Measurements from ENCODE around the gene CHGA. TPM values are rescaled to one million over a fixed set of nuclear protein-coding genes. Genes with fewer than 3 reads are reported as not detected.

Gene CHGA
- total RNA-seq, 1 experiment from 2014 or later: 8.5 TPM

GRCh38 chr14:92926931-92927330 is 4.0 kb downstream of the CHGA start:
- Mint-ChIP-seq H3K36me3 (no peaks in the 10 kb centered on the region), H3K27me3 (ENCODE audit: low read depth) (peaks cover 44% of the 10 kb centered on the region), H3K27ac (no peak overlapping the region), H3K4me3 (no peak overlapping the region), H3K9me3 (no peaks in the 10 kb centered on the region), H3K4me1 (peaks cover 23% of the 10 kb centered on the region)
- POLR2A ChIA-PET: no interaction called here
- CTCF ChIA-PET: no interaction called here
- DNase-seq (ENCODE audit: low spot score) (no peak), ATAC-seq (no peak)
- no peak for TF ChIP-seq ZNF396 (CRISPR knock-in tag; IDR thresholded peaks at IDR 0.05; ENCODE audit: borderline replicate concordance)

- ChIA-PET POLR2A (no interaction called here), CTCF (no interaction called here)
- DNase-seq (ENCODE audit: low spot score): no peak
- Mint-ChIP-seq H3K27me3 (ENCODE audit: low read depth) (peaks cover 38% of the 10 kb centered on the region), H3K4me3 (no peak overlapping the region), H3K27ac (no peak overlapping the region), H3K4me1 (peaks cover 19% of the 10 kb centered on the region), H3K36me3 (no peaks in the 10 kb centered on the region), H3K9me3 (no peaks in the 10 kb centered on the region)
- ATAC-seq: no peak
- TF ChIP-seq ZNF532 (CRISPR knock-in tag; IDR thresholded peaks at IDR 0.05; ENCODE audit: borderline replicate concordance): no peak
- TF ChIP-seq PRRX2 (CRISPR knock-in tag; IDR thresholded peaks at IDR 0.05): no peak
- TF ChIP-seq NFE2L1 (CRISPR knock-in tag; IDR thresholded peaks at IDR 0.05): no peak
- TF ChIP-seq USF1 (CRISPR knock-in tag; IDR thresholded peaks at IDR 0.05): no peak
- no peak for TF ChIP-seq TEAD1 (CRISPR knock-in tag; IDR thresholded peaks at IDR 0.05)
- TF ChIP-seq CDX4 (CRISPR knock-in tag; IDR thresholded peaks at IDR 0.05; ENCODE audit: borderline replicate concordance): no peak
- TF ChIP-seq, protein P1, sequence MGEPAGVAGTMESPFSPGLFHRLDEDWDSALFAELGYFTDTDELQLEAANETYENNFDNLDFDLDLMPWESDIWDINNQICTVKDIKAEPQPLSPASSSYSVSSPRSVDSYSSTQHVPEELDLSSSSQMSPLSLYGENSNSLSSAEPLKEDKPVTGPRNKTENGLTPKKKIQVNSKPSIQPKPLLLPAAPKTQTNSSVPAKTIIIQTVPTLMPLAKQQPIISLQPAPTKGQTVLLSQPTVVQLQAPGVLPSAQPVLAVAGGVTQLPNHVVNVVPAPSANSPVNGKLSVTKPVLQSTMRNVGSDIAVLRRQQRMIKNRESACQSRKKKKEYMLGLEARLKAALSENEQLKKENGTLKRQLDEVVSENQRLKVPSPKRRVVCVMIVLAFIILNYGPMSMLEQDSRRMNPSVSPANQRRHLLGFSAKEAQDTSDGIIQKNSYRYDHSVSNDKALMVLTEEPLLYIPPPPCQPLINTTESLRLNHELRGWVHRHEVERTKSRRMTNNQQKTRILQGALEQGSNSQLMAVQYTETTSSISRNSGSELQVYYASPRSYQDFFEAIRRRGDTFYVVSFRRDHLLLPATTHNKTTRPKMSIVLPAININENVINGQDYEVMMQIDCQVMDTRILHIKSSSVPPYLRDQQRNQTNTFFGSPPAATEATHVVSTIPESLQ (CRISPR knock-in tag; IDR thresholded peaks at IDR 0.05): no peak
Observed at GRCh38 chr14:92927349-92928257, 4.7 kb downstream of the CHGA start.

GRCh38 chr14:92928258-92928629 is 5.3 kb downstream of the CHGA start:
- Mint-ChIP-seq H3K4me1 (peaks cover 18% of the 10 kb centered on the region), H3K36me3 (no peaks in the 10 kb centered on the region), H3K27ac (no peak overlapping the region), H3K9me3 (no peaks in the 10 kb centered on the region), H3K27me3 (ENCODE audit: low read depth) (peaks cover 36% of the 10 kb centered on the region), H3K4me3 (no peak overlapping the region)
- DNase-seq (ENCODE audit: low spot score) (no peak), ATAC-seq (no peak)
- ChIA-PET POLR2A (no interaction called here), CTCF (interaction anchor here (0.6 kb wide), 1 partner anchor 199 kb away, joined by 4 read pairs; no protein-coding TSS in a partner anchor)
- TF ChIP-seq, protein P2, sequence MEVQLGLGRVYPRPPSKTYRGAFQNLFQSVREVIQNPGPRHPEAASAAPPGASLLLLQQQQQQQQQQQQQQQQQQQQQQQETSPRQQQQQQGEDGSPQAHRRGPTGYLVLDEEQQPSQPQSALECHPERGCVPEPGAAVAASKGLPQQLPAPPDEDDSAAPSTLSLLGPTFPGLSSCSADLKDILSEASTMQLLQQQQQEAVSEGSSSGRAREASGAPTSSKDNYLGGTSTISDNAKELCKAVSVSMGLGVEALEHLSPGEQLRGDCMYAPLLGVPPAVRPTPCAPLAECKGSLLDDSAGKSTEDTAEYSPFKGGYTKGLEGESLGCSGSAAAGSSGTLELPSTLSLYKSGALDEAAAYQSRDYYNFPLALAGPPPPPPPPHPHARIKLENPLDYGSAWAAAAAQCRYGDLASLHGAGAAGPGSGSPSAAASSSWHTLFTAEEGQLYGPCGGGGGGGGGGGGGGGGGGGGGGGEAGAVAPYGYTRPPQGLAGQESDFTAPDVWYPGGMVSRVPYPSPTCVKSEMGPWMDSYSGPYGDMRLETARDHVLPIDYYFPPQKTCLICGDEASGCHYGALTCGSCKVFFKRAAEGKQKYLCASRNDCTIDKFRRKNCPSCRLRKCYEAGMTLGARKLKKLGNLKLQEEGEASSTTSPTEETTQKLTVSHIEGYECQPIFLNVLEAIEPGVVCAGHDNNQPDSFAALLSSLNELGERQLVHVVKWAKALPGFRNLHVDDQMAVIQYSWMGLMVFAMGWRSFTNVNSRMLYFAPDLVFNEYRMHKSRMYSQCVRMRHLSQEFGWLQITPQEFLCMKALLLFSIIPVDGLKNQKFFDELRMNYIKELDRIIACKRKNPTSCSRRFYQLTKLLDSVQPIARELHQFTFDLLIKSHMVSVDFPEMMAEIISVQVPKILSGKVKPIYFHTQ (CRISPR knock-in tag; IDR thresholded peaks at IDR 0.05): no peak
- TF ChIP-seq, protein P3, sequence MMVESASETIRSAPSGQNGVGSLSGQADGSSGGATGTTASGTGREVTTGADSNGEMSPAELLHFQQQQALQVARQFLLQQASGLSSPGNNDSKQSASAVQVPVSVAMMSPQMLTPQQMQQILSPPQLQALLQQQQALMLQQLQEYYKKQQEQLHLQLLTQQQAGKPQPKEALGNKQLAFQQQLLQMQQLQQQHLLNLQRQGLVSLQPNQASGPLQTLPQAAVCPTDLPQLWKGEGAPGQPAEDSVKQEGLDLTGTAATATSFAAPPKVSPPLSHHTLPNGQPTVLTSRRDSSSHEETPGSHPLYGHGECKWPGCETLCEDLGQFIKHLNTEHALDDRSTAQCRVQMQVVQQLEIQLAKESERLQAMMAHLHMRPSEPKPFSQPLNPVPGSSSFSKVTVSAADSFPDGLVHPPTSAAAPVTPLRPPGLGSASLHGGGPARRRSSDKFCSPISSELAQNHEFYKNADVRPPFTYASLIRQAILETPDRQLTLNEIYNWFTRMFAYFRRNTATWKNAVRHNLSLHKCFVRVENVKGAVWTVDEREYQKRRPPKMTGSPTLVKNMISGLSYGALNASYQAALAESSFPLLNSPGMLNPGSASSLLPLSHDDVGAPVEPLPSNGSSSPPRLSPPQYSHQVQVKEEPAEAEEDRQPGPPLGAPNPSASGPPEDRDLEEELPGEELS (CRISPR knock-in tag; IDR thresholded peaks at IDR 0.05): no peak
- TF ChIP-seq, protein P4, sequence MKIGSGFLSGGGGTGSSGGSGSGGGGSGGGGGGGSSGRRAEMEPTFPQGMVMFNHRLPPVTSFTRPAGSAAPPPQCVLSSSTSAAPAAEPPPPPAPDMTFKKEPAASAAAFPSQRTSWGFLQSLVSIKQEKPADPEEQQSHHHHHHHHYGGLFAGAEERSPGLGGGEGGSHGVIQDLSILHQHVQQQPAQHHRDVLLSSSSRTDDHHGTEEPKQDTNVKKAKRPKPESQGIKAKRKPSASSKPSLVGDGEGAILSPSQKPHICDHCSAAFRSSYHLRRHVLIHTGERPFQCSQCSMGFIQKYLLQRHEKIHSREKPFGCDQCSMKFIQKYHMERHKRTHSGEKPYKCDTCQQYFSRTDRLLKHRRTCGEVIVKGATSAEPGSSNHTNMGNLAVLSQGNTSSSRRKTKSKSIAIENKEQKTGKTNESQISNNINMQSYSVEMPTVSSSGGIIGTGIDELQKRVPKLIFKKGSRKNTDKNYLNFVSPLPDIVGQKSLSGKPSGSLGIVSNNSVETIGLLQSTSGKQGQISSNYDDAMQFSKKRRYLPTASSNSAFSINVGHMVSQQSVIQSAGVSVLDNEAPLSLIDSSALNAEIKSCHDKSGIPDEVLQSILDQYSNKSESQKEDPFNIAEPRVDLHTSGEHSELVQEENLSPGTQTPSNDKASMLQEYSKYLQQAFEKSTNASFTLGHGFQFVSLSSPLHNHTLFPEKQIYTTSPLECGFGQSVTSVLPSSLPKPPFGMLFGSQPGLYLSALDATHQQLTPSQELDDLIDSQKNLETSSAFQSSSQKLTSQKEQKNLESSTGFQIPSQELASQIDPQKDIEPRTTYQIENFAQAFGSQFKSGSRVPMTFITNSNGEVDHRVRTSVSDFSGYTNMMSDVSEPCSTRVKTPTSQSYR (CRISPR knock-in tag; IDR thresholded peaks at IDR 0.05): no peak
- TF ChIP-seq TCF7 (CRISPR knock-in tag; IDR thresholded peaks at IDR 0.05; ENCODE audit: low read depth): no peak
